GM23248 (cell line): ENCODE measurements around the gene DET1.

Experiments used
- EZH2 ChIP-seq: fragments of 200-600 bp; sonication (generic); IDR thresholded peaks from 2 replicates; pipeline ENCODE4 v1.6.1; 2018; ENCODE audit warnings: antibody characterized with exemption, mild to moderate bottlenecking; ENCODE audit not compliant: insufficient read depth, poor library complexity, severe bottlenecking
- EZH2phosphoT487 ChIP-seq: fragments of 200-600 bp; sonication (generic); IDR thresholded peaks from 2 replicates; pipeline ENCODE4 v1.6.1; 2018; ENCODE audit warnings: antibody characterized with exemption, moderate library complexity, mild to moderate bottlenecking, low read depth; ENCODE audit not compliant: insufficient read depth

DNA sequence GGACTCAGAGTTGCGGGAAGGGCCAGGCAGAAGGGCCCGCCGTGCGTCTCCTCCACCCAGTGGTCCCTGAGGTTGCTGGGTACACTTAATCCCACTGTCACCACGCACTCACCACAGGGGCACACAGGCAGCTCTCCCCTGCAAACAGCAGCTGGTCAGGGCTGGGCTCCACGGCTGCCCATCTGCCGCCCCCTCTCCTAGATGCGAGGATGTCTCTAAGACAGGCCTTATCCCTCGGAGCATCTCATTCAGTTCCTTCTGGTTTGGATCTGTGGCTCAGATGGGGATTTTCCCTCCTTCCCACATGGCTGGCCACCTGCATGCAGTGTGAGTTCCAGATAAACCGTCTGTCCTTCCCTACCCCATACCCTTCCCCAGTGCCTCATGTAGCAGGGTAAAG is 52.6 kb downstream of the DET1 start:
- no peak for TF ChIP-seq EZH2phosphoT487
- no peak for TF ChIP-seq EZH2
